Measurements from ENCODE around the gene DCAF11. TPM values are rescaled to one million over a fixed set of nuclear protein-coding genes. Genes with fewer than 3 reads are reported as not detected.
A peak's percentile ranks its signal among the peaks of the same experiment; 100 is the strongest.

The DCAF11 gene
- total and polyA plus RNA-seq, 7 donors, result 34.7 to 73.5 (median 66.4) TPM

GRCh38 chr14:24123424-24124417, 9.1 kb downstream of the DCAF11 start:
- DNase-seq (no peak), ATAC-seq (peak in 1 of 4 donors; percentile 13)
- TF ChIP-seq, protein P1, sequence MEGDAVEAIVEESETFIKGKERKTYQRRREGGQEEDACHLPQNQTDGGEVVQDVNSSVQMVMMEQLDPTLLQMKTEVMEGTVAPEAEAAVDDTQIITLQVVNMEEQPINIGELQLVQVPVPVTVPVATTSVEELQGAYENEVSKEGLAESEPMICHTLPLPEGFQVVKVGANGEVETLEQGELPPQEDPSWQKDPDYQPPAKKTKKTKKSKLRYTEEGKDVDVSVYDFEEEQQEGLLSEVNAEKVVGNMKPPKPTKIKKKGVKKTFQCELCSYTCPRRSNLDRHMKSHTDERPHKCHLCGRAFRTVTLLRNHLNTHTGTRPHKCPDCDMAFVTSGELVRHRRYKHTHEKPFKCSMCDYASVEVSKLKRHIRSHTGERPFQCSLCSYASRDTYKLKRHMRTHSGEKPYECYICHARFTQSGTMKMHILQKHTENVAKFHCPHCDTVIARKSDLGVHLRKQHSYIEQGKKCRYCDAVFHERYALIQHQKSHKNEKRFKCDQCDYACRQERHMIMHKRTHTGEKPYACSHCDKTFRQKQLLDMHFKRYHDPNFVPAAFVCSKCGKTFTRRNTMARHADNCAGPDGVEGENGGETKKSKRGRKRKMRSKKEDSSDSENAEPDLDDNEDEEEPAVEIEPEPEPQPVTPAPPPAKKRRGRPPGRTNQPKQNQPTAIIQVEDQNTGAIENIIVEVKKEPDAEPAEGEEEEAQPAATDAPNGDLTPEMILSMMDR (IDR thresholded peaks at IDR 0.05), result no peak
- 81 to 88% (median 83%) methylated on average over 9 of the region's 9 CpGs for WGBS, 3 donors
- H3K36me3 ChIP-seq (ENCODE audit: insufficient read depth in 1 of 2, low read depth in 1 of 2), result peaks cover 4 to 57% of the 10 kb centered on the region in 2 donors
- H3K27me3 ChIP-seq (ENCODE audit: insufficient read depth in 3 of 3, low read length in 2 of 3), result no peaks in the 10 kb centered on the region
- no peak overlapping the region for H3K4me3 ChIP-seq
- H3K27ac ChIP-seq, result no peak overlapping the region
- intact Hi-C loops (cut with DNase I), result no loop called here
- H3K9me3 ChIP-seq, result no peaks in the 10 kb centered on the region
- no peaks in the 10 kb centered on the region for H3K4me1 ChIP-seq

GRCh38 chr14:24126939-24127338, 12.4 kb downstream of the DCAF11 start:
- Histone ChIP-seq H3K27ac (no peak overlapping the region), H3K9me3 (no peaks in the 10 kb centered on the region), H3K4me3 (no peak overlapping the region), H3K27me3 (ENCODE audit: insufficient read depth in 3 of 3, low read length in 2 of 3) (no peaks in the 10 kb centered on the region), H3K36me3 (ENCODE audit: insufficient read depth in 1 of 2, low read depth in 1 of 2) (peaks cover 0 to 25% of the 10 kb centered on the region in 2 donors), H3K4me1 (peaks cover 9% of the 10 kb centered on the region)
- TF ChIP-seq, protein P1 (IDR thresholded peaks at IDR 0.05), result no peak
- intact Hi-C loops (cut with DNase I), result no loop called here
- ATAC-seq (no peak), DNase-seq (no peak)

DNA sequence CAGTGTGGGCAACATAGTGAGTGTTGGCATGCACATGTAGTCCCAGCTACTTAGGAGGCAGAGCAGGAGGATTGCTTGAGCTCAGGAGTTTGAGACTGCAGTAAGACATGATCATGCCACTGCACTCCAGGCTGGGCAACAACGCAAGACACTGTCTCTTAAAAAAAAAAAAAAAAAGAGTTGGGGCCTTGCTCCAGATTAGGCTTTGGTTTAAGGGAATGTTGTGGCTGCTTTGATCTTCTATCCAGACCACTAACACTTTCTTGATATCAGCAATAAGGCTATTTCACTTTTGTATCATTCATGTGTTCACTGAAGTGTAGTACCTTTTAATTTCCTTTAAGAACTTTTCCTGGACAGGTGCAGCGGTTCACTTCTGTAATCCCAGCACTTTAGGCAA, 13.1 kb downstream of the DCAF11 start:
- ATAC-seq (no peak), DNase-seq (no peak)
- H3K36me3 ChIP-seq (ENCODE audit: insufficient read depth in 1 of 2, low read depth in 1 of 2), result peaks cover 0 to 18% of the 10 kb centered on the region in 2 donors
- no peak overlapping the region for H3K4me3 ChIP-seq
- intact Hi-C loops (cut with DNase I), result no loop called here
- H3K9me3 ChIP-seq, result no peaks in the 10 kb centered on the region
- TF ChIP-seq, protein P1 (IDR thresholded peaks at IDR 0.05), result no peak
- peaks cover 13% of the 10 kb centered on the region for H3K4me1 ChIP-seq
- 80 to 93% (median 82%) methylated on average over 2 of the region's 2 CpGs for WGBS, 3 donors
- H3K27me3 ChIP-seq (ENCODE audit: insufficient read depth in 3 of 3, low read length in 2 of 3), result no peaks in the 10 kb centered on the region
- no peak overlapping the region for H3K27ac ChIP-seq

- ATAC-seq, result no peak
- intact Hi-C loops (cut with DNase I), result no loop called here
- TF ChIP-seq, protein P1 (IDR thresholded peaks at IDR 0.05), result no peak
- Histone ChIP-seq H3K27me3 (ENCODE audit: insufficient read depth in 3 of 3, low read length in 2 of 3) (no peaks in the 10 kb centered on the region), H3K9me3 (no peaks in the 10 kb centered on the region), H3K4me1 (peaks cover 24% of the 10 kb centered on the region), H3K36me3 (ENCODE audit: insufficient read depth in 1 of 2, low read depth in 1 of 2) (peaks cover 0 to under 1% of the 10 kb centered on the region in 2 donors), H3K27ac (peak overlapping the region; percentile 96), H3K4me3 (no peak overlapping the region)
- 84 to 95% (median 86%) methylated on average over 8 of the region's 8 CpGs for WGBS, 3 donors
- no peak for DNase-seq
Observed at GRCh38 chr14:24129410-24129998, 14.9 kb downstream of the DCAF11 start.
